GM21360 (cell line): ENCODE measurements around the gene DGKI.

Experiments used
- ATAC-seq: cut with Tn5 transposase; IDR thresholded peaks from one replicate; pipeline ENCODE4 v1.9.1; 2021; ENCODE audit warnings: mild to moderate bottlenecking, moderate library complexity; ENCODE audit not compliant: unreplicated experiment

Gene DGKI

GRCh38 chr7:137658190-137658900 lies 188.4 kb downstream of the DGKI start:
- ATAC-seq, result no peak

- ATAC-seq, result no peak
Measured at GRCh38 chr7:137657476-137658189, 189.1 kb downstream of the DGKI start.

- ATAC-seq, result no peak
Measured at GRCh38 chr7:137656850-137657232, 189.9 kb downstream of the DGKI start.

- peak; percentile 90 for ATAC-seq
Measured at GRCh38 chr7:137656227-137656849, 190.4 kb downstream of the DGKI start.

GRCh38 chr7:137655804-137656203 lies 191.0 kb downstream of the DGKI start:
- no peak for ATAC-seq

- no peak for ATAC-seq
Measured at GRCh38 chr7:137652721-137653120, 194.1 kb downstream of the DGKI start.

- no peak for ATAC-seq
Measured at GRCh38 chr7:137647905-137648565, 198.7 kb downstream of the DGKI start.

GRCh38 chr7:137642472-137642871 lies 204.3 kb downstream of the DGKI start:
- ATAC-seq, result no peak

GRCh38 chr7:137642031-137642430 lies 204.7 kb downstream of the DGKI start:
- no peak for ATAC-seq

GRCh38 chr7:137636376-137636775 lies 210.4 kb downstream of the DGKI start:
- no peak for ATAC-seq

GRCh38 chr7:137635874-137636273 lies 210.9 kb downstream of the DGKI start:
- ATAC-seq, result no peak

- no peak for ATAC-seq
Measured at GRCh38 chr7:137635132-137635531, 211.6 kb downstream of the DGKI start.

- ATAC-seq, result no peak
Measured at GRCh38 chr7:137634356-137634755, 212.4 kb downstream of the DGKI start.

- ATAC-seq, result no peak
Measured at GRCh38 chr7:137633133-137633532, 213.6 kb downstream of the DGKI start.

GRCh38 chr7:137628216-137628615 lies 218.6 kb downstream of the DGKI start:
- ATAC-seq, result no peak

GRCh38 chr7:137626469-137627067 lies 220.2 kb downstream of the DGKI start:
- peak; percentile 91 for ATAC-seq

GRCh38 chr7:137625197-137625596 lies 221.6 kb downstream of the DGKI start:
- ATAC-seq, result no peak

- no peak for ATAC-seq
Measured at GRCh38 chr7:137619181-137619580, 227.6 kb downstream of the DGKI start.

- ATAC-seq, result no peak
Measured at GRCh38 chr7:137618748-137619147, 228.0 kb downstream of the DGKI start.

GRCh38 chr7:137613006-137613525 lies 233.7 kb downstream of the DGKI start:
- ATAC-seq, result no peak

- ATAC-seq, result no peak
Measured at GRCh38 chr7:137611606-137612005, 235.2 kb downstream of the DGKI start.
